Type B pancreatic cell (in vitro differentiated cells): ENCODE measurements around the gene RBM20. TPM values are rescaled to one million over a fixed set of nuclear protein-coding genes. Genes with fewer than 3 reads are reported as not detected.

Source experiments
- DNase-seq: peaks from one replicate; pipeline ENCODE4 v3.0.0; 2021; ENCODE audit warnings: mixed read lengths; ENCODE audit not compliant: unreplicated experiment; ENCODE audit errors: extremely low spot score
- H3K27ac Mint-ChIP-seq: 2 replicates; pipeline ENCODE4 v1.8.0; 2021; ENCODE audit warnings: mild to moderate bottlenecking, mixed read lengths
- H3K27me3 Mint-ChIP-seq: 2 replicates; pipeline ENCODE4 v1.8.0; 2021; ENCODE audit warnings: mixed read lengths
- H3K36me3 Mint-ChIP-seq: 2 replicates; pipeline ENCODE4 v1.8.0; 2021; ENCODE audit warnings: mixed read lengths
- H3K4me1 Mint-ChIP-seq: one replicate; pipeline ENCODE4 v1.8.0; 2021; ENCODE audit warnings: mixed read lengths; ENCODE audit not compliant: unreplicated experiment
- H3K4me3 Mint-ChIP-seq: 2 replicates; pipeline ENCODE4 v1.8.0; 2021; ENCODE audit warnings: mild to moderate bottlenecking, mixed read lengths
- H3K9me3 Mint-ChIP-seq: 2 replicates; pipeline ENCODE4 v1.8.0; 2021; ENCODE audit warnings: mixed read lengths
- total RNA-seq: library from RNA; stranded (reverse); gene quantifications from 2 replicates; pipeline ENCODE4 v1.2.1, GENCODE V29; 2021; ENCODE audit warnings: low replicate concordance
- TF ChIP-seq, protein P1 (sequence below): fragments of 200-600 bp; sonication (generic); conservative IDR thresholded peaks from 2 replicates; pipeline ENCODE4 v1.5.0; 2021; ENCODE audit warnings: antibody characterized with exemption, mild to moderate bottlenecking

RBM20 gene
- total RNA-seq, 1 donor from 2014 or later: 5.2 TPM

DNA sequence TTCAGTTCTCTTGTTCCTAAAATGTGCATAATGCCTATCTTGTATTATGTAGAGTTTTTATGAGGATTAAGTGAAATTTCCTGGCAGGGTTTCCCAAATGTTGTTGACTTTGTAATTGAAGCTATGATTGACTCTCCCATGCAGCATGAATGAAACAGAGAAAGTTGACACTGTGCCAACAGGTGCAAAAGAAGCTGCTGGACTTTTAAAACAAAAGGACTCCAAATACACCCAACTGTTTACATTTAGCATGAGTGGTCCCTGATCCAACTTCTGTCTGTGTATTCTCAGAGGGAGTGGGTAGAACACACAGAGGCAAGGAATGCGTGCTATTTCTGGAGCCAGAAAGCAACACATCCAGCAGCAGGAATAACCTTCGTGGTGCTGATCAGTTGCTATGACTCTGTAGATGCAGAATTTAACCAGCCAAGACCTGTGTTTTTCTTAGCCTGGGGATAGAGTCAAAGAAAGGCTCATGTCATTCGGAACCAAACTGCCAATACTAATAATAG, 14.4 kb upstream of the RBM20 start:
- H3K27ac Mint-ChIP-seq: no peak overlapping the region
- peaks cover 16% of the 10 kb centered on the region for H3K4me1 Mint-ChIP-seq
- no peak for DNase-seq
- H3K27me3 Mint-ChIP-seq: peaks cover 4% of the 10 kb centered on the region
- no peak overlapping the region for H3K4me3 Mint-ChIP-seq
- no peaks in the 10 kb centered on the region for H3K36me3 Mint-ChIP-seq
- TF ChIP-seq, protein P1, sequence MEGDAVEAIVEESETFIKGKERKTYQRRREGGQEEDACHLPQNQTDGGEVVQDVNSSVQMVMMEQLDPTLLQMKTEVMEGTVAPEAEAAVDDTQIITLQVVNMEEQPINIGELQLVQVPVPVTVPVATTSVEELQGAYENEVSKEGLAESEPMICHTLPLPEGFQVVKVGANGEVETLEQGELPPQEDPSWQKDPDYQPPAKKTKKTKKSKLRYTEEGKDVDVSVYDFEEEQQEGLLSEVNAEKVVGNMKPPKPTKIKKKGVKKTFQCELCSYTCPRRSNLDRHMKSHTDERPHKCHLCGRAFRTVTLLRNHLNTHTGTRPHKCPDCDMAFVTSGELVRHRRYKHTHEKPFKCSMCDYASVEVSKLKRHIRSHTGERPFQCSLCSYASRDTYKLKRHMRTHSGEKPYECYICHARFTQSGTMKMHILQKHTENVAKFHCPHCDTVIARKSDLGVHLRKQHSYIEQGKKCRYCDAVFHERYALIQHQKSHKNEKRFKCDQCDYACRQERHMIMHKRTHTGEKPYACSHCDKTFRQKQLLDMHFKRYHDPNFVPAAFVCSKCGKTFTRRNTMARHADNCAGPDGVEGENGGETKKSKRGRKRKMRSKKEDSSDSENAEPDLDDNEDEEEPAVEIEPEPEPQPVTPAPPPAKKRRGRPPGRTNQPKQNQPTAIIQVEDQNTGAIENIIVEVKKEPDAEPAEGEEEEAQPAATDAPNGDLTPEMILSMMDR: no peak
- H3K9me3 Mint-ChIP-seq: no peaks in the 10 kb centered on the region

DNA sequence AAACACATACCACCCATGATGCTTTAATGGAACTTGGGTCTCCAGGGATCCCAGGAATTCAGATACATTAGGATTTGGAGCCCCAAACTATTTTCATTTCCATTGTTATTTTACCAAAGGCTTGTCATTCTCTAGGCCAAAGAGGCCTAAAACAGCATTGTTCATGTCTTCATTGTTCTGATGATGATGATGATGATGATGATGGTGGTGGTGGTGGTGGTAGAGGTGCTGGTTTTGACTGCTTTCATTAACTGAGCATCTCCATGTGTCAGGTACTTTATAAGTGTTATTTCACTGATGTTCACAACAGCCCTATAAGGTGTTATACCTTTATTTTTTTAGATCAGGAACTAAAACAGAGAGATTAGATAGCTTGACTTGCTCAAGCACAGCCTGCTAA, 12.2 kb upstream of the RBM20 start:
- TF ChIP-seq, protein P1: no peak
- peaks cover 20% of the 10 kb centered on the region for H3K4me1 Mint-ChIP-seq
- no peak for DNase-seq
- no peaks in the 10 kb centered on the region for H3K27me3 Mint-ChIP-seq
- no peak overlapping the region for H3K27ac Mint-ChIP-seq
- H3K36me3 Mint-ChIP-seq: no peaks in the 10 kb centered on the region
- no peaks in the 10 kb centered on the region for H3K9me3 Mint-ChIP-seq
- no peak overlapping the region for H3K4me3 Mint-ChIP-seq

DNA sequence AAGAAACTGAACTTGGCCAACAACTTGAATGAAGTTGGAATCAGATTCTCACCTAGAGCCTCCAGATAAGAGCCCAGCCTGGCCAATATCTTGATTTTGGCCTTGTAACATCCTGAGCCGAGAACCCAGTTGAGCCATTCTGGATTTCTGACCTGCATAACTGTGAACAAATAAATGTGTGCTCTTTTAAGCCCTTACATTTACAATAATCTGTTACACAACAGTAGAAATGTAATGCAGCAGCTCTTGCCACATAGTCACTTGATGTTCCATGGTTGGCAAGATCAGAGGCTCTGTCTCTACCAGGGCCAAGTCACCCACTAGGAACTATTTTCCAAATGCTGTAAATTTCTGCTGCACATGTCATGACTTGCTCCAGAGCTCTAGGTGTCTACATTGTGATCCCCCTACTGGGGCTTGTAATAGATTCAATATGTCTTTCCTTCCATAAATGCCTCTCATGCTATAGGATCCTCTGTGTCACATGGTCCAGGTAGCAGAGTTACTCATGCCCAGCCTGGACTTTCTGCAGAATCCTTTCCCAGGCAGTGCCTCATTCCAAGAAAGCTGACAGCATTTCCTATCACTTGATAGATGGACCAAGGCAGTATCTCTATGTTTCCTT, 11.4 kb upstream of the RBM20 start:
- Mint-ChIP-seq H3K27ac (no peak overlapping the region), H3K9me3 (no peaks in the 10 kb centered on the region), H3K4me3 (no peak overlapping the region), H3K27me3 (peaks cover 5% of the 10 kb centered on the region), H3K4me1 (peaks cover 27% of the 10 kb centered on the region), H3K36me3 (no peaks in the 10 kb centered on the region)
- TF ChIP-seq, protein P1: no peak
- DNase-seq: no peak

DNA sequence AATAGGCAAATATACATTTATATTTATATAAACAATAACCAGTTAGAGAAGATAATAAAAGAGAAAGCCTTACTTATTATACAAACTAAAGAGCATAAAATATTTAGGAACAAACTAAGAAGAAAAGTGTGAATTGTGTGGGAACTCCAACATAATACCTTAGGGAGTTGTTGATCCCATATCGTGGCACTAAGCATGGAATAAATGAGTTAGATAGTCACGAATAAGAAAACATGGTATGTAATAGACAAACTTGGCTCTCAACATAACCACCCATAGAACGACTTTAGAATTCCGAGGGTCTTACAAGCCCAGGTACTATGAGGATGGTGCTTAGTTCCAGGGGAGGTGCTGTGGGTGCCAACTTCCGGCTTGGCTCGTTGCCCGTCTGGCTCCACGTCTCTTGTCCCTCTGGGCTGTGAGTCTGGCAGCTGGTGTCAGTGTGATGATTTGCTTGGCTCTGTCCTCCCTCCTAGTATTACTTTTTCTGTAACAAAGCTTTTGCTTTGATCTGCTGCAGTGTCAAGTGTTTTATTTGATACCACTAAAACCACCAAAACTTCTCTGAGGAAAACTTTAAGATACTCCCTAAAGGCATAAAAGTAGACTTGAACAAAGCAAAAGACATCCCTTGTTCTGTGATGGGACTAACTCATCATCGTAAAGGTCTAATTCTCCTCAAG, 9.5 kb upstream of the RBM20 start:
- H3K27me3 Mint-ChIP-seq: peaks cover 9% of the 10 kb centered on the region
- H3K4me3 Mint-ChIP-seq: no peak overlapping the region
- DNase-seq: no peak
- no peaks in the 10 kb centered on the region for H3K9me3 Mint-ChIP-seq
- no peaks in the 10 kb centered on the region for H3K36me3 Mint-ChIP-seq
- TF ChIP-seq, protein P1: no peak
- peaks cover 26% of the 10 kb centered on the region for H3K4me1 Mint-ChIP-seq
- no peak overlapping the region for H3K27ac Mint-ChIP-seq

DNA sequence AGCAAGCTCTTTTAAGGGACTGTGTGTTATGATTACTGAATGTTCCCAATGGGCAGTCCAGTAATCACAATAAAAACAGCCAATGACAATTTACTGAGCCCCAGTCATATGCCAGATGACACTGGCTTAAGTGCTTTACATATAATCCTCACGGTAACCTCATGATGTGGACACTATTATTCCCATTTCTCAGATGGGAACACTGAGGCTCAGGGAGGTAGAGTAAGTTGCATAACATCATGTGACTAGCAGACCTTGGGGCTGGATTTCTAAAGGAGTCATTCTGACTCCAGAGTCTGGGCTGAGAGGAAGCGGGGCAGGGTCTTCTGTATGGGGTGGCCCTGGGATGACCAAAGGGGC, 7.6 kb upstream of the RBM20 start:
- TF ChIP-seq, protein P1: no peak
- no peaks in the 10 kb centered on the region for H3K36me3 Mint-ChIP-seq
- H3K9me3 Mint-ChIP-seq: no peaks in the 10 kb centered on the region
- H3K27me3 Mint-ChIP-seq: peaks cover 14% of the 10 kb centered on the region
- H3K4me1 Mint-ChIP-seq: peaks cover 31% of the 10 kb centered on the region
- H3K27ac Mint-ChIP-seq: no peak overlapping the region
- no peak overlapping the region for H3K4me3 Mint-ChIP-seq
- DNase-seq: no peak
